ENCODE results near the gene TECPR1.

- TF ChIP-seq EZH2 (IDR thresholded peaks at IDR 0.05; ENCODE audit: low read length, missing control alignments) (no peak), CTCF (conservative IDR thresholded peaks at IDR 0.05 in 1 of 2, IDR thresholded peaks at IDR 0.05 in 1 of 2; ENCODE audit: low read depth in 1 of 2, low read length in 2 of 2) (no peak)
These were observed 39.4 kb downstream of the TECPR1 start for GRCh38 chr7:98212532-98213041.
